Thyroid gland (tissue), 4 donors: Measurements from ENCODE around the gene HOXC10.

ENCODE experiments used
- CTCF ChIP-seq, 6 experiments: fragments of 200-600 bp in 3 of 6; fragments of 450-650 bp in 3 of 6; sonication (generic) in 3 of 6; IDR thresholded peaks; one replicate each; pipeline ENCODE4 v1.5.1; 2016 to 2019; ENCODE audit warnings: antibody characterized with exemption in 6 of 6, mild to moderate bottlenecking in 2 of 6, inconsistent platforms in 1 of 6, moderate library complexity in 1 of 6
- POLR2A ChIP-seq, 2 donors: fragments of 450-650 bp; IDR thresholded peaks; one replicate each; pipeline ENCODE4 v1.6.1; 2017; ENCODE audit warnings: antibody characterized with exemption in 2 of 2, mild to moderate bottlenecking in 2 of 2, moderate library complexity in 1 of 2

GRCh38 chr12:53944209-53944608 is 40.7 kb upstream of the HOXC10 start:
- TF ChIP-seq CTCF (IDR thresholded peaks at IDR 0.05) (no peak), POLR2A (IDR thresholded peaks at IDR 0.05) (no peak)
